Right lobe of liver (tissue), 6 donors: Measurements from ENCODE around the gene GRIN2A. TPM values are rescaled to one million over a fixed set of nuclear protein-coding genes. Genes with fewer than 3 reads are reported as not detected.

Source experiments
- ATAC-seq, 4 donors: fragments of 200-7000 bp; cut with Tn5 transposase; one replicate each; pipeline ENCODE4 v1.9.1; 2020; ENCODE audit warnings: mild to moderate bottlenecking in 4 of 4, moderate library complexity in 4 of 4
- DNase-seq, 3 donors: peaks; one replicate each; pipeline ENCODE4 v3.0.0-alpha.2; 2020
- H3K27ac ChIP-seq, 3 donors: fragments of 200-600 bp; one replicate each; pipeline ENCODE4 v1.8.0; 2022
- H3K27me3 ChIP-seq, 2 donors: fragments of 200-600 bp; one replicate each; pipeline ENCODE4 v1.8.0; 2022
- H3K36me3 ChIP-seq, 4 donors: fragments of 200-600 bp; sonication (generic) in 1 of 4; one replicate each; pipeline versions ENCODE4 v1.5.1 to v1.8.0; 2017 to 2022; ENCODE audit warnings: control low read depth in 1 of 4
- H3K4me1 ChIP-seq, 4 donors: fragments of 200-600 bp; sonication (generic) in 1 of 4; one replicate each; pipeline versions ENCODE4 v1.5.1 to v1.8.0; 2017 to 2022; ENCODE audit warnings: control low read depth in 1 of 4
- H3K4me3 ChIP-seq, 3 donors: fragments of 200-600 bp; one replicate each; pipeline ENCODE4 v1.8.0; 2022
- H3K9me3 ChIP-seq, 4 donors: fragments of 200-600 bp; sonication (generic) in 1 of 4; one replicate each; pipeline versions ENCODE4 v1.5.1 to v1.8.0; 2017 to 2022; ENCODE audit warnings: control low read depth in 1 of 4
- POLR2A ChIP-seq: fragments of 450-650 bp; IDR thresholded peaks from one replicate; pipeline ENCODE4 v1.6.1; 2017; ENCODE audit warnings: antibody characterized with exemption, mild to moderate bottlenecking
- WGBS: methylation state at CpG from one replicate; pipeline ENCODE4 v1.1.6; 2018; ENCODE audit warnings: low coverage, low lambda C conversion rate; ENCODE audit not compliant: insufficient coverage; ENCODE audit errors: missing lambda C conversion rate; 5-methylcytosine and 5-hydroxymethylcytosine counted together
- intact Hi-C, 2 donors: fragments of 100-400 bp; cut with DNase I; formaldehyde crosslinking; loops; one replicate each; pipeline versions ENCODE4 v1.11.2 to v1.14.1; 2022
- total RNA-seq, 6 experiments: library from RNA; depleted of rRNA in 2 of 6; stranded (reverse); fragments of >200 nt in 2 of 6; fragmentation: NEBNext Ultra II Directional in 3 of 6; extraction: Animal tissue kit (Norgen Biotek cat#: 25700) in 3 of 6; gene quantifications; one replicate each; pipeline versions ENCODE4 v1.1.0 to v1.2.4, GENCODE V29; 2016 to 2023
- TF ChIP-seq, protein P1 (sequence below), 4 donors: fragments of 200-600 bp in 3 of 4; fragments of 450-650 bp in 1 of 4; IDR thresholded peaks; one replicate each; pipeline versions ENCODE4 v1.5.1 to v1.8.0; 2016 to 2022; ENCODE audit warnings: antibody characterized with exemption in 4 of 4, mild to moderate bottlenecking in 2 of 4
- donor health status: DM: no; HTN: yes; CAD: no.
- donor health status: DM: no; HTN: no; CAD: no.
- donor health status: DM: no; HTN: no; CAD: no.
- donor health status: DM: no; HTN: yes; CAD: no.
- donor health status: DM: no; HTN: yes; CAD: no.

GRIN2A gene
- total RNA-seq, 6 experiments from 2014 or later, result not detected

DNA sequence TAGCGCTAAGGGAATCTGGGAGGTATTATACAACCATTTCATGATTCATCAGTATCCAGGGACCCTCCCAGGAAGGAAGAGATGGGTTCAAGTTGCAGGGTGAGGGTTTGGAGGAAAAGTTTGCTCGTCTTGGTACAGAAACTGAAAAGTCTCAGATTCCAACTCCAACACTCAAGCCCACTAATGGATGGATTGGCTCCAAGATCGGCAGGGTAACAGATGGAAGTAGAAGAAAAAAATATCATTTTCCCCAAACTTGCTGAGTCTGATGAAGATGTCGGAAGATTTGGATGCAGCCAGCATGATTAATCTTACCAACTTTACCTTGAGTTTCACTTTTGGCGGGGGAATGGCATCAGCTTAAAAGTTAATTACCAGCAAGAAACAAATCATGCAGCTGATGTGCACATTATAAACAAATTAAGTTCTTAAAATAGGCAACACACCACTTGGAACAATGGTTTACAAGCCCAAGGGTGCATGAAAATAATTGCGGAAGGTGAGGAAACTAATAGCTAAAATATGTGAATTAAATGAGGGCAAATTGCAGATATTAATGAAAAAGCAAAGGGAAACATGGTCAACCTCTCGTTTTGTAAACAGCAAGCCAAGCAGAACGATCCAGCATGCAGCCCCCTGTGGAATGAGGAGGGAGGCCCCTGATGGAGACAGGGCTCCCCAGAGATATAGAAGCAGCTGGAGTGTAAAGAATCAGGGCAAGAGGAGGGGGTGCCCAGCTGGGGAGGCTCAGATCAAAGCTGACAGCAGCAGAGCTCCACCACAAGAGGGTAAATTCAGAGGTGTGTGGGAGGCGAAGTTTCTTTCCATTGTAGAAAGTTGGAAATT lies 44.1 kb upstream of the GRIN2A start:
- no peak overlapping the region for H3K4me3 ChIP-seq
- WGBS, result 60% methylated on average over 9 of the region's 9 CpGs
- TF ChIP-seq, protein P1, sequence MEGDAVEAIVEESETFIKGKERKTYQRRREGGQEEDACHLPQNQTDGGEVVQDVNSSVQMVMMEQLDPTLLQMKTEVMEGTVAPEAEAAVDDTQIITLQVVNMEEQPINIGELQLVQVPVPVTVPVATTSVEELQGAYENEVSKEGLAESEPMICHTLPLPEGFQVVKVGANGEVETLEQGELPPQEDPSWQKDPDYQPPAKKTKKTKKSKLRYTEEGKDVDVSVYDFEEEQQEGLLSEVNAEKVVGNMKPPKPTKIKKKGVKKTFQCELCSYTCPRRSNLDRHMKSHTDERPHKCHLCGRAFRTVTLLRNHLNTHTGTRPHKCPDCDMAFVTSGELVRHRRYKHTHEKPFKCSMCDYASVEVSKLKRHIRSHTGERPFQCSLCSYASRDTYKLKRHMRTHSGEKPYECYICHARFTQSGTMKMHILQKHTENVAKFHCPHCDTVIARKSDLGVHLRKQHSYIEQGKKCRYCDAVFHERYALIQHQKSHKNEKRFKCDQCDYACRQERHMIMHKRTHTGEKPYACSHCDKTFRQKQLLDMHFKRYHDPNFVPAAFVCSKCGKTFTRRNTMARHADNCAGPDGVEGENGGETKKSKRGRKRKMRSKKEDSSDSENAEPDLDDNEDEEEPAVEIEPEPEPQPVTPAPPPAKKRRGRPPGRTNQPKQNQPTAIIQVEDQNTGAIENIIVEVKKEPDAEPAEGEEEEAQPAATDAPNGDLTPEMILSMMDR (IDR thresholded peaks at IDR 0.05), result no peak
- TF ChIP-seq POLR2A, result no peak
- no peak for ATAC-seq
- no peak for DNase-seq
- H3K27me3 ChIP-seq, result no peaks in the 10 kb centered on the region
- no peaks in the 10 kb centered on the region for H3K4me1 ChIP-seq
- H3K36me3 ChIP-seq, result no peaks in the 10 kb centered on the region
- intact Hi-C loops, result no loop called here
- no peak overlapping the region for H3K27ac ChIP-seq
- H3K9me3 ChIP-seq, result no peaks in the 10 kb centered on the region

DNA sequence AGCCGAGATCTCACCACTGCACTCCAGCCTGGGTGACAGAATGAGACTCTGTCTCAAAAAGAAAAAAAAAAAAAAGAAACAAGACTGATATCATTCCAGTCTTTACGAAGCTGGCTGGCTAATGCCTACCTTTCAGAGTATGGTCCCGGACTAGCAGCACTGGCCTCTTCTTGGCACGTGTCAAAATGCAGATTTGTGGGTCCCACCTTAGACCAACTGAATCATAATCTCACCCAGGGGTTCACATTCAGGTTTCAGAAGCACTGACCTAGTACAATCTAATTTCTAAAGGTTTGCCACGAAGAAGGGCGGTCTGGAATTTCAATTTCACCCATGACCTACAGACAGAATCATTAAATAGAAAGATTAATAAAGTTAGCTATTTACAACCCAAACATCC lies 43.4 kb upstream of the GRIN2A start:
- no peak for ATAC-seq
- 61% methylated on average over 6 of the region's 6 CpGs for WGBS
- no peaks in the 10 kb centered on the region for H3K36me3 ChIP-seq
- intact Hi-C loops, result no loop called here
- no peaks in the 10 kb centered on the region for H3K27me3 ChIP-seq
- no peak overlapping the region for H3K27ac ChIP-seq
- no peak for DNase-seq
- no peak overlapping the region for H3K4me3 ChIP-seq
- no peaks in the 10 kb centered on the region for H3K4me1 ChIP-seq
- TF ChIP-seq, protein P1 (IDR thresholded peaks at IDR 0.05), result no peak
- TF ChIP-seq POLR2A, result no peak
- no peaks in the 10 kb centered on the region for H3K9me3 ChIP-seq

DNA sequence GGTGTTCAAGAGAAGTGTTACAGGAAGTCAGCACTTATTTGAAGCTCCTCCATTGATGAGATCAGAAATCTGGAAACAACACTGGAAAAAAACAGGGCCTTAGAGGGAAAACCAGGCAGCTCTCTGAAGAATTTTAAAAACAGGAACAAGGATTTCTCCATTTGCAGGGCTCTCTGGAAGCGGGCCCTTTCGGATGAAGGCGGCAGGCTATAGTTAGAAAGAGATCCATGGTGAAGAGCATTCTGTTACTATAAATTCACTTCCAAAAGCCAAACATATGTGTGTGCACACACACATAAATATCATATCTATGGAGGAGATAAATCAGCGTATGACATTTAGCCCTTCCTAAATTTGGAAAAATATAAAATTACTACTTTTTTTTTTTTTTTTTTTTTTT lies 42.6 kb upstream of the GRIN2A start:
- H3K36me3 ChIP-seq, result no peaks in the 10 kb centered on the region
- DNase-seq (no peak), ATAC-seq (no peak)
- no peaks in the 10 kb centered on the region for H3K9me3 ChIP-seq
- no peak overlapping the region for H3K4me3 ChIP-seq
- no peak overlapping the region for H3K27ac ChIP-seq
- WGBS, result 94% methylated on average over 4 of the region's 4 CpGs
- H3K4me1 ChIP-seq, result no peaks in the 10 kb centered on the region
- no peaks in the 10 kb centered on the region for H3K27me3 ChIP-seq
- TF ChIP-seq, protein P1 (IDR thresholded peaks at IDR 0.05), result no peak
- TF ChIP-seq POLR2A, result no peak
- intact Hi-C loops, result no loop called here

DNA sequence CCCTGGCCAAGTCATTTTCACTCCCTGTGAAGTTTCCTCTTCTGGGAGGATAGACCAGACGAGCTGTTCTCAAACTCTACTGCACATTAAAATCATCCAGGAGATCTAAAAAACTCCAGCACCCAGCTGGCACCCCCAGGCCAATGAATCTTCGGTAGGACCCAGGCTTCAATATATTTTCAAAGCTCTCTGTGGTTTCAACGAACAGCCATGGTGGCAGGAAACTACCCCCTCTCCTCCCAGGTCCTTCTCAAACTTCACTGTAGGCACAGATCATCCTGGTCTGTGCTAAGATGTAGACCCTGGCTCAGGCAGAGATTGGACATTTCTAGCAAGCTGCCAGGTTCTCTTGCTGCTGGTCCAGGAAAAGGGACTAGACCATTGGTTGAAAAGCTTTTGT lies 38.7 kb upstream of the GRIN2A start:
- Histone ChIP-seq H3K4me3 (no peak overlapping the region), H3K36me3 (no peaks in the 10 kb centered on the region), H3K27ac (no peak overlapping the region), H3K9me3 (no peaks in the 10 kb centered on the region), H3K4me1 (no peaks in the 10 kb centered on the region), H3K27me3 (no peaks in the 10 kb centered on the region)
- intact Hi-C loops, result no loop called here
- DNase-seq (no peak), ATAC-seq (no peak)
- WGBS, result 33% methylated on average over 2 of the region's 3 CpGs
- TF ChIP-seq, protein P1 (IDR thresholded peaks at IDR 0.05), result no peak
- no peak for TF ChIP-seq POLR2A
